Measurements from ENCODE around the gene CCDC177. TPM values are rescaled to one million over a fixed set of nuclear protein-coding genes. Genes with fewer than 3 reads are reported as not detected.

CCDC177 gene
- total RNA-seq, 4 donors from 2014 or later, result 0.22 TPM; not detected in 3

- H3K27ac ChIP-seq, result no peak overlapping the region
Observed at GRCh38 chr14:69572841-69573135, 1.9 kb downstream of the CCDC177 start.

GRCh38 chr14:69572030-69572840 lies 2.4 kb downstream of the CCDC177 start:
- DNase-seq, result no peak

More at GRCh38 chr14:69572841-69573135, 1.9 kb downstream of the CCDC177 start:
- no peak for TF ChIP-seq POLR2A (IDR thresholded peaks at IDR 0.05)
- TF ChIP-seq, protein P1, sequence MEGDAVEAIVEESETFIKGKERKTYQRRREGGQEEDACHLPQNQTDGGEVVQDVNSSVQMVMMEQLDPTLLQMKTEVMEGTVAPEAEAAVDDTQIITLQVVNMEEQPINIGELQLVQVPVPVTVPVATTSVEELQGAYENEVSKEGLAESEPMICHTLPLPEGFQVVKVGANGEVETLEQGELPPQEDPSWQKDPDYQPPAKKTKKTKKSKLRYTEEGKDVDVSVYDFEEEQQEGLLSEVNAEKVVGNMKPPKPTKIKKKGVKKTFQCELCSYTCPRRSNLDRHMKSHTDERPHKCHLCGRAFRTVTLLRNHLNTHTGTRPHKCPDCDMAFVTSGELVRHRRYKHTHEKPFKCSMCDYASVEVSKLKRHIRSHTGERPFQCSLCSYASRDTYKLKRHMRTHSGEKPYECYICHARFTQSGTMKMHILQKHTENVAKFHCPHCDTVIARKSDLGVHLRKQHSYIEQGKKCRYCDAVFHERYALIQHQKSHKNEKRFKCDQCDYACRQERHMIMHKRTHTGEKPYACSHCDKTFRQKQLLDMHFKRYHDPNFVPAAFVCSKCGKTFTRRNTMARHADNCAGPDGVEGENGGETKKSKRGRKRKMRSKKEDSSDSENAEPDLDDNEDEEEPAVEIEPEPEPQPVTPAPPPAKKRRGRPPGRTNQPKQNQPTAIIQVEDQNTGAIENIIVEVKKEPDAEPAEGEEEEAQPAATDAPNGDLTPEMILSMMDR (IDR thresholded peaks at IDR 0.05), result no peak
- Histone ChIP-seq H3K27me3 (peaks cover 14 to 99% (median 18%) of the 10 kb centered on the region in 4 donors), H3K9me3 (no peaks in the 10 kb centered on the region), H3K4me3 (peak overlapping the region in 2 of 4 donors; percentile 51 to 66), H3K36me3 (no peaks in the 10 kb centered on the region), H3K4me1 (peaks cover 23 to 40% (median 25%) of the 10 kb centered on the region in 3 donors)
- intact Hi-C loops (cut with DNase I), result no loop called here
- no peak for DNase-seq
- WGBS, 2 donors, result 27% methylated on average over 6 of the region's 40 CpGs; no CpG with 5 or more reads in 1 of the 2 donors

GRCh38 chr14:69571449-69572029 lies 3.1 kb downstream of the CCDC177 start:
- no peaks in the 10 kb centered on the region for H3K9me3 ChIP-seq
- peaks cover 14 to 100% (median 18%) of the 10 kb centered on the region in 4 donors for H3K27me3 ChIP-seq
- H3K4me3 ChIP-seq, result peak overlapping the region; percentile 28 to 66 (median 43)
- no peaks in the 10 kb centered on the region for H3K36me3 ChIP-seq
- WGBS, 2 donors, result 55 to 63% methylated on average over 12 to 27 of the region's 62 CpGs
- DNase-seq, result no peak
- H3K4me1 ChIP-seq, result peaks cover 23 to 40% (median 25%) of the 10 kb centered on the region in 3 donors
- no peak overlapping the region for H3K27ac ChIP-seq
- intact Hi-C loops (cut with DNase I), result no loop called here
- TF ChIP-seq POLR2A (IDR thresholded peaks at IDR 0.05), result no peak
- TF ChIP-seq, protein P1 (IDR thresholded peaks at IDR 0.05), result no peak

More at GRCh38 chr14:69572030-69572840, 2.4 kb downstream of the CCDC177 start:
- H3K9me3 ChIP-seq, result no peaks in the 10 kb centered on the region
- peaks cover 23 to 40% (median 25%) of the 10 kb centered on the region in 3 donors for H3K4me1 ChIP-seq
- WGBS, 2 donors, result 0% methylated on average over 19 of the region's 112 CpGs; no CpG with 5 or more reads in 1 of the 2 donors
- H3K27ac ChIP-seq, result no peak overlapping the region
- peak overlapping the region; percentile 28 to 66 (median 43) for H3K4me3 ChIP-seq
- intact Hi-C loops (cut with DNase I), result no loop called here
- TF ChIP-seq, protein P1 (IDR thresholded peaks at IDR 0.05), result no peak
- no peak for TF ChIP-seq POLR2A (IDR thresholded peaks at IDR 0.05)
- peaks cover 14 to 99% (median 18%) of the 10 kb centered on the region in 4 donors for H3K27me3 ChIP-seq
- H3K36me3 ChIP-seq, result no peaks in the 10 kb centered on the region

DNA sequence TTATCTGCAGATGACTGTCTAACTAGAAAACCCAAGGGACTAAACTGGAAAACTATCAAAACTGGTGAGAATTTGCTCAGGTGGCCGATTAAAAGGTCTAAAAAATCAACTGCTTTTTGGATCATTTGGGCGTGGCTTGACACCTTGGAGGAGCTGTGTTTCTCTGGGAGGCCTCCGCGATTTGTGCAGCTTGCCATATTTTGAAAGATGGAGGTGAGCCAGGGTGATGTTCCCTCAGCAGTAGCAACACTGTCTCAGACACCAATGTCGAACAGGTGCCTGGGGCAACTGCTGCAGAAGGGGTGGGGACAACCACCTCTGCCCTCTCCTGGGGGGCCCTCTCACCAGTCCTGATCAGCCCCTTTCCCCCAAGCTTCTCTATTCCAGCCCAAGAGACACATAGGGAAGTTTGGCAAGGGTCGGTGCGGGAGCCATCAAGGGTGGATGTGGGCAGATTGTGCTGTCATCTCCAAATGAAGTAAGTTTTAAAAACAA lies 3.8 kb downstream of the CCDC177 start:
- DNase-seq, result no peak
- Histone ChIP-seq H3K36me3 (no peaks in the 10 kb centered on the region), H3K4me3 (no peak overlapping the region), H3K9me3 (no peaks in the 10 kb centered on the region), H3K27ac (no peak overlapping the region), H3K27me3 (peaks cover 14 to 100% (median 18%) of the 10 kb centered on the region in 4 donors), H3K4me1 (peaks cover 23 to 40% (median 25%) of the 10 kb centered on the region in 3 donors)
- intact Hi-C loops (cut with DNase I), result no loop called here
- WGBS, 2 donors, result 70 to 89% methylated on average over 4 of the region's 7 CpGs
- TF ChIP-seq, protein P1 (IDR thresholded peaks at IDR 0.05), result no peak
- TF ChIP-seq POLR2A (IDR thresholded peaks at IDR 0.05), result no peak

DNA sequence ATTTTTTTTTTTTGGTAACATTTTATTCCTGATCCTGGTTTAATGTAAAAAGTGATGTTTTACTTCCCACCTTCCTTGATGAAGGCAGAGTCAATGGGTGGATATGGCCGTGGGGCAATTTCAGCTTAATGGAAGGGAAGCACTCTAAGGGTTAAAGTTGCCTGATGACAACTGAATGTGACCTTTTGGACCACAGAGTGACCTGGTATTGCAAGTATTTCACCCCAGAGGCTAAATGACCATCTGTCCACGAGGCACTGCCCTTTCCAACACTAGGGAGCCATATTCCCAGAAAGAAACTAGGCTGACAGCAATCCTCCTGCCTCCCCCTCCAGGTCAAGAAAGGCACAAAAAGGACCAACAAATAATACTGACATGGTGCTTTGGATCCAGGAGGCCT lies 4.8 kb downstream of the CCDC177 start:
- no peak overlapping the region for H3K4me3 ChIP-seq
- peaks cover 14 to 100% (median 18%) of the 10 kb centered on the region in 4 donors for H3K27me3 ChIP-seq
- TF ChIP-seq POLR2A (IDR thresholded peaks at IDR 0.05), result no peak
- TF ChIP-seq, protein P1 (IDR thresholded peaks at IDR 0.05), result no peak
- no peaks in the 10 kb centered on the region for H3K9me3 ChIP-seq
- peaks cover 23 to 38% (median 25%) of the 10 kb centered on the region in 3 donors for H3K4me1 ChIP-seq
- no peaks in the 10 kb centered on the region for H3K36me3 ChIP-seq
- DNase-seq, result no peak
- intact Hi-C loops (cut with DNase I), result no loop called here
- no peak overlapping the region for H3K27ac ChIP-seq
- 60 to 91% methylated on average over 1 to 2 of the region's 2 CpGs for WGBS, 2 donors

Measured in esophagus squamous epithelium (tissue), 5 donors.